ENCODE data around the gene TTR. TPM values are rescaled to one million over a fixed set of nuclear protein-coding genes. Genes with fewer than 3 reads are reported as not detected.

Gene TTR
- total RNA-seq, 1 donor = not detected

DNA sequence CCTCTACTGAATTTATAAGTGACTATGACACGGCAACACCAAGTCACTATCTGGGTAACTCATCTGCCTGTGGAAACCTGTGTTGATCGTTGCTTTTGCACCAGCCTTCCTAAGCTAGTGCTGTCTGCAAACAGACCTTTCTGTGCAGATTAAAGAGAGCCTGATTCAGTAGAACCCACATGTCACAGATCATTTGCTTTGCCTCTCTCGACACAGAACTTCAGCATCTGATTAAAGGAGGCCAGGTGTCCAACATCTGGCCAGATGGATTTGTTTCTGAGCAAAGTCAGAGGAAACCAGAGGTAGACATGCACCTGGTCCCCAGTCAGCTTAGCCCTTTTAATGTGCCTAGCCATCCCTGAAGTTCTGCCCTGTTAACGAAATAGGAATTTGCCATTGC, 15.0 kb upstream of the TTR start:
- no peak overlapping the region for H3K4me3 ChIP-seq (ENCODE audit: low read depth, low read length)
- DNase-seq (ENCODE audit: low read depth) = no peak
- TF ChIP-seq, protein P1, sequence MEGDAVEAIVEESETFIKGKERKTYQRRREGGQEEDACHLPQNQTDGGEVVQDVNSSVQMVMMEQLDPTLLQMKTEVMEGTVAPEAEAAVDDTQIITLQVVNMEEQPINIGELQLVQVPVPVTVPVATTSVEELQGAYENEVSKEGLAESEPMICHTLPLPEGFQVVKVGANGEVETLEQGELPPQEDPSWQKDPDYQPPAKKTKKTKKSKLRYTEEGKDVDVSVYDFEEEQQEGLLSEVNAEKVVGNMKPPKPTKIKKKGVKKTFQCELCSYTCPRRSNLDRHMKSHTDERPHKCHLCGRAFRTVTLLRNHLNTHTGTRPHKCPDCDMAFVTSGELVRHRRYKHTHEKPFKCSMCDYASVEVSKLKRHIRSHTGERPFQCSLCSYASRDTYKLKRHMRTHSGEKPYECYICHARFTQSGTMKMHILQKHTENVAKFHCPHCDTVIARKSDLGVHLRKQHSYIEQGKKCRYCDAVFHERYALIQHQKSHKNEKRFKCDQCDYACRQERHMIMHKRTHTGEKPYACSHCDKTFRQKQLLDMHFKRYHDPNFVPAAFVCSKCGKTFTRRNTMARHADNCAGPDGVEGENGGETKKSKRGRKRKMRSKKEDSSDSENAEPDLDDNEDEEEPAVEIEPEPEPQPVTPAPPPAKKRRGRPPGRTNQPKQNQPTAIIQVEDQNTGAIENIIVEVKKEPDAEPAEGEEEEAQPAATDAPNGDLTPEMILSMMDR (IDR thresholded peaks at IDR 0.05; ENCODE audit: insufficient read depth, low read depth, low read length) = no peak

- H3K4me3 ChIP-seq (ENCODE audit: low read depth, low read length) = no peak overlapping the region
- DNase-seq (ENCODE audit: low read depth) = no peak
- TF ChIP-seq, protein P1 (IDR thresholded peaks at IDR 0.05; ENCODE audit: insufficient read depth, low read depth, low read length) = no peak
Measured at GRCh38 chr18:31577195-31577594, 14.5 kb upstream of the TTR start.

DNA sequence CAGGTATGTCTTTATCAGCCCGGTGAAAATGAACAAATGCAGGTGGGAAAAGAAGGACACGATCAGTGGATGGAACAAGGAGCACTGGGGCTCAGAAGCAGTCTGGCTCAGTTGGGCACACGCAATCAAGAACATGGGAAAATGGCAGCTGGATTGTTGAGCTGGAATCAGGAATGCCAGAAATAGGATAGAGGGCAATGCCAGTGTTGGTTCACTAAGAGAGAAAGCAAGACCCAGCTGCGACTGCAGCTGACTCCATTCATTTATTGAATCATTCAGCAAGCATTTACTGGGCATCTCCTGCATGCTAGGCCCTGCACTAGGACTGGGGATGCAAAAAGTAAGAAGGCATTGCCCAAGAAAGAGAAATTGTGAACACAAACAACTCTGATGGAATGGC, 13.6 kb upstream of the TTR start:
- no peak for DNase-seq (ENCODE audit: low read depth)
- H3K4me3 ChIP-seq (ENCODE audit: low read depth, low read length) = no peak overlapping the region
- TF ChIP-seq, protein P1 (IDR thresholded peaks at IDR 0.05; ENCODE audit: insufficient read depth, low read depth, low read length) = no peak

DNA sequence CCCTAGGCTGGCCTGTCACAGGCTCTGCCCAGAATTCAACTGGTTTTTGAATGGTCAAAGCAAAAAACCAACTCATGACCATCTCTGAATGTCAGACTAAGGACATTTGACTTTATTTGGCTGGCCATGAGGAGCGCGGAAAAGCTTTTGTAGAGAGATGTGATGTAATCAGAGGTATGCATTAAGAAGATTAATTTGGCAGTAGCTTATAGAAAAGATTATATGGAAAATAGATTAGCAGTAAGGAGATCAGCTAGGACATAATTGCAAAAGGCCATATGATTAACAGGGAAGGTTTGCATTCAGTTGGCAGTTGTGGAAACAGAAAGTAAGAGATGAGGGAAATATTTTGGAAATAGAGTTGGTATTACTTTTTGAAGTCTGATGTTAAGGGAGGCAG, 12.3 kb upstream of the TTR start:
- DNase-seq (ENCODE audit: low read depth) = no peak
- no peak overlapping the region for H3K4me3 ChIP-seq (ENCODE audit: low read depth, low read length)
- TF ChIP-seq, protein P1 (IDR thresholded peaks at IDR 0.05; ENCODE audit: insufficient read depth, low read depth, low read length) = no peak

- peak; percentile 91 for DNase-seq (ENCODE audit: low read depth)
- H3K4me3 ChIP-seq (ENCODE audit: low read depth, low read length) = no peak overlapping the region
- TF ChIP-seq, protein P1 (IDR thresholded peaks at IDR 0.05; ENCODE audit: insufficient read depth, low read depth, low read length) = no peak
Measured at GRCh38 chr18:31581498-31582197, 10.0 kb upstream of the TTR start.

GRCh38 chr18:31583185-31583854, 8.4 kb upstream of the TTR start:
- TF ChIP-seq, protein P1 (IDR thresholded peaks at IDR 0.05; ENCODE audit: insufficient read depth, low read depth, low read length) = no peak
- H3K4me3 ChIP-seq (ENCODE audit: low read depth, low read length) = no peak overlapping the region
- no peak for DNase-seq (ENCODE audit: low read depth)
